Measurements from ENCODE around the gene SPI1. TPM values are rescaled to one million over a fixed set of nuclear protein-coding genes. Genes with fewer than 3 reads are reported as not detected.

SPI1 gene
- polyA plus RNA-seq, 1 donor (not counting 4 experiments of a cell fraction or from before 2014, with no cell fraction given): not detected

GRCh38 chr11:47396049-47396320 is 17.6 kb upstream of the SPI1 start:
- H3K9me3 ChIP-seq (ENCODE audit: control insufficient read depth, low read depth, low read length): no peaks in the 10 kb centered on the region
- no peaks in the 10 kb centered on the region for H3K9me1 ChIP-seq (ENCODE audit: control insufficient read depth, extremely low read depth, insufficient read depth, low read length)
- no peak for DNase-seq (ENCODE audit: low read depth, low spot score)
- H3K27ac ChIP-seq (ENCODE audit: control insufficient read depth, insufficient read depth, low read length): no peak overlapping the region
- no peaks in the 10 kb centered on the region for H4K20me1 ChIP-seq (ENCODE audit: control insufficient read depth, extremely low read depth, insufficient read depth, low read length)
- H3K27me3 ChIP-seq (ENCODE audit: control insufficient read depth, extremely low read depth, insufficient read depth, low read length): no peaks in the 10 kb centered on the region
- FAIRE-seq: no peak
- no peaks in the 10 kb centered on the region for H3K36me3 ChIP-seq (ENCODE audit: control insufficient read depth in 2 of 2, extremely low read depth in 1 of 2, insufficient read depth in 2 of 2, low read length in 2 of 2)
- H3K79me2 ChIP-seq (ENCODE audit: control insufficient read depth, insufficient read depth, low read length): no peaks in the 10 kb centered on the region
- H2AFZ ChIP-seq (ENCODE audit: control insufficient read depth, low read length): no peak overlapping the region
- peaks cover 21% of the 10 kb centered on the region for H3K4me1 ChIP-seq (ENCODE audit: control insufficient read depth, extremely low read depth, insufficient read depth, low read length)
- TF ChIP-seq EZH2 (IDR thresholded peaks at IDR 0.05; ENCODE audit: low read length) (no peak), CTCF (optimal IDR thresholded peaks at IDR 0.05 in 1 of 3, IDR thresholded peaks at IDR 0.05 in 1 of 3, conservative IDR thresholded peaks at IDR 0.05 in 1 of 3; ENCODE audit: extremely low read depth in 1 of 3, insufficient read depth in 2 of 3, low read length in 3 of 3) (no peak)
- H3K9ac ChIP-seq (ENCODE audit: control insufficient read depth, extremely low read depth, insufficient read depth, low read length): no peak overlapping the region
- no peak overlapping the region for H3K4me2 ChIP-seq (ENCODE audit: control insufficient read depth, extremely low read depth, insufficient read depth, low read depth, low read length)
- no peak overlapping the region for H3K4me3 ChIP-seq (ENCODE audit: control insufficient read depth in 2 of 3, extremely low read depth in 1 of 3, insufficient read depth in 2 of 3, low read depth in 1 of 3, low read length in 3 of 3)
- dilution Hi-C loops (cut with MboI; ENCODE audit: extremely low pct_ligation_motif_present, low sequenced_read_pairs): no loop called here

GRCh38 chr11:47395223-47396048 is 17.1 kb upstream of the SPI1 start:
- no peak overlapping the region for H3K27ac ChIP-seq (ENCODE audit: control insufficient read depth, insufficient read depth, low read length)
- H2AFZ ChIP-seq (ENCODE audit: control insufficient read depth, low read length): no peak overlapping the region
- no peak overlapping the region for H3K9ac ChIP-seq (ENCODE audit: control insufficient read depth, extremely low read depth, insufficient read depth, low read length)

More at GRCh38 chr11:47395223-47396048, 17.1 kb upstream of the SPI1 start:
- Histone ChIP-seq H3K36me3 (ENCODE audit: control insufficient read depth in 2 of 2, extremely low read depth in 1 of 2, insufficient read depth in 2 of 2, low read length in 2 of 2) (no peaks in the 10 kb centered on the region), H3K9me1 (ENCODE audit: control insufficient read depth, extremely low read depth, insufficient read depth, low read length) (no peaks in the 10 kb centered on the region), H3K27me3 (ENCODE audit: control insufficient read depth, extremely low read depth, insufficient read depth, low read length) (no peaks in the 10 kb centered on the region), H3K4me2 (ENCODE audit: control insufficient read depth, extremely low read depth, insufficient read depth, low read depth, low read length) (no peak overlapping the region), H3K4me1 (ENCODE audit: control insufficient read depth, extremely low read depth, insufficient read depth, low read length) (peaks cover 15% of the 10 kb centered on the region), H4K20me1 (ENCODE audit: control insufficient read depth, extremely low read depth, insufficient read depth, low read length) (no peaks in the 10 kb centered on the region), H3K9me3 (ENCODE audit: control insufficient read depth, low read depth, low read length) (no peaks in the 10 kb centered on the region), H3K79me2 (ENCODE audit: control insufficient read depth, insufficient read depth, low read length) (no peaks in the 10 kb centered on the region), H3K4me3 (ENCODE audit: control insufficient read depth in 2 of 3, extremely low read depth in 1 of 3, insufficient read depth in 2 of 3, low read depth in 1 of 3, low read length in 3 of 3) (no peak overlapping the region)
- dilution Hi-C loops (cut with MboI; ENCODE audit: extremely low pct_ligation_motif_present, low sequenced_read_pairs): no loop called here
- TF ChIP-seq EZH2 (IDR thresholded peaks at IDR 0.05; ENCODE audit: low read length): no peak
- no peak for TF ChIP-seq CTCF (optimal IDR thresholded peaks at IDR 0.05 in 1 of 3, IDR thresholded peaks at IDR 0.05 in 1 of 3, conservative IDR thresholded peaks at IDR 0.05 in 1 of 3; ENCODE audit: extremely low read depth in 1 of 3, insufficient read depth in 2 of 3, low read length in 3 of 3)
- no peak for FAIRE-seq
- no peak for DNase-seq (ENCODE audit: low read depth, low spot score)

All from keratinocyte (primary cell).